GM19468 (cell line): ENCODE measurements around the gene ASMT.
"Not testable (repeated sequence)": the region's sequence is repeated elsewhere in the genome, so short reads cannot be mapped to it uniquely, and the experiment has no call there.

Source experiments
- ATAC-seq: cut with Tn5 transposase; IDR thresholded peaks from one replicate; pipeline ENCODE4 v1.9.1; 2021; ENCODE audit warnings: mild to moderate bottlenecking, moderate library complexity, moderate number of reproducible peaks; ENCODE audit not compliant: unreplicated experiment; ENCODE audit errors: extremely low read depth

ASMT gene

DNA sequence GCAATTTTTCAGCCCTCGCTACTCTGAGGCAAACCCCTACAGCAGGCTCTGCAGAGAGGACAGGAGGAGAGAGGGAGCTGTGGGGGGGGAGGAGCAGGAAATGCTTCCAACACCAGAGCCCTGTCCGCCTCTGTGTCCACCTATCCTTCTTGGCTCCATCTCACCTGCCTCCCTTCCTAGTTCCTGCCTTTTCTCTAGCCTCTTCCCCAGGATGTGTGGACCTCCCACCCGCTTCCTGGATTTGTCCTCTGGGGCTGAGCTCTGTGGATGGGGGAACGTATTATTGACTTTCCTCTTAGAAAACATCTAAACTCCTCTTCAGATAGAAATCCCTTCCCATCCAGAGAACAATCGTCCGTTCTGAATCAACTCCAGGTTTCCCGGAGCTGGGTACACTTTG, 14.4 kb downstream of the ASMT start:
- no peak for ATAC-seq

DNA sequence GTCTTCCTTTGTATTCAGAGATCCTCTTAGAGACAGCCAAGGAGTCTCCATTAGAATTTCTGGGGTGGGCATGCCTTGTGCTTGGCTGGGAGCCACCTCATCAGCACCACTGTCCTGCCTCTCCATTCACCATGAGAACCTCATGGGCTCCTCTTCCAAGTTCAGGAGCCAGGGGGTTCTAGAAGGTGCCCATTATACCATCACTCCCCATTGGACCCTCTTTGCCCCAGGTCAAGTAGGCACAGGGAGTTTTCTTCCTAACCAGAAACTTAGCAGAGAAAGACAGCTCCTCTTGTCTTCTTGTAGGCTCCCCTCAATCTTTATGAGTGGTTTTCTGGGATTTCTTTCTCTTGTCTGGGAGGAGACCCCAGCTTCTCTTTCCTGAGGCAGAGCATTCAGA, 31.1 kb downstream of the ASMT start:
- no peak for ATAC-seq

- no peak for ATAC-seq
Measured at GRCh38 chrX:1649621-1650020, 34.8 kb downstream of the ASMT start.

DNA sequence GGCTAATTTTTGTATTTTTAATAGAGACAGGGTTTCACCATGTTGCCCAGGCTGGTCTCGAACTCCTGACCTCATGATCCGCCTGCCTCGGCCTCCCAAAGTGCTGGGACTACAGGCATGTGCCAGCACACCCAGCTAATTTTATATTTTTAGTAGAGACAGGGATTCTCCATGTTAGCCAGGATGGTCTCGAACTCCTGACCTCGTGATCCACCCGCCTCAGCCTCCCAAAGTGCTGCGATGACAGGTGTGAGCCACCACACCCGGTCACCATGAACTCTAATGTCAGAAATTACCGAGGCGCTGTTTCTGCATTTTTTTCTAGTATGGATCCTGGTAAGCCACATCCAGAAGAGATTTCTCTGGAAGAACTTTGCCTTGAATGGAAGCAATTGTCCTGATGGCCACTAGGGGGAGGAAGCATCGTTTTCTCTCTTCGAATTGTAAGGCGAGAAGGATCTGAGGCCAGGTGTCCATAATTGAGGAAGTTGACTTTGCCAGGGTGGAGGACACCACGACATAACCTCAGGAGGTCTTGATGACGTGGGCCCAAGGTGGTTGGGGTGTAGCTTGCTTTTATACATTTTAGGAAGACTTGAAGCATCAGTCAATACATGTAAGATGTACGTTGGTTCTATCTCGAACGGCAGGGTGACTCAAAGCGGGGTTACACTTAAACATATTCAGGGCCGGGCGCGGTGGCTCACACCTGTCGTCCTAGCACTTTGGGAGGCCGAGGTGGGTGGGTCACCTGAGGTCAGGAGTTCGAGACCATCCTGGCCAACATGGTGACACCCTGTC, 37.4 kb downstream of the ASMT start:
- ATAC-seq = not testable (repeated sequence)

GRCh38 chrX:1656379-1656778, 41.5 kb downstream of the ASMT start:
- no peak for ATAC-seq

DNA sequence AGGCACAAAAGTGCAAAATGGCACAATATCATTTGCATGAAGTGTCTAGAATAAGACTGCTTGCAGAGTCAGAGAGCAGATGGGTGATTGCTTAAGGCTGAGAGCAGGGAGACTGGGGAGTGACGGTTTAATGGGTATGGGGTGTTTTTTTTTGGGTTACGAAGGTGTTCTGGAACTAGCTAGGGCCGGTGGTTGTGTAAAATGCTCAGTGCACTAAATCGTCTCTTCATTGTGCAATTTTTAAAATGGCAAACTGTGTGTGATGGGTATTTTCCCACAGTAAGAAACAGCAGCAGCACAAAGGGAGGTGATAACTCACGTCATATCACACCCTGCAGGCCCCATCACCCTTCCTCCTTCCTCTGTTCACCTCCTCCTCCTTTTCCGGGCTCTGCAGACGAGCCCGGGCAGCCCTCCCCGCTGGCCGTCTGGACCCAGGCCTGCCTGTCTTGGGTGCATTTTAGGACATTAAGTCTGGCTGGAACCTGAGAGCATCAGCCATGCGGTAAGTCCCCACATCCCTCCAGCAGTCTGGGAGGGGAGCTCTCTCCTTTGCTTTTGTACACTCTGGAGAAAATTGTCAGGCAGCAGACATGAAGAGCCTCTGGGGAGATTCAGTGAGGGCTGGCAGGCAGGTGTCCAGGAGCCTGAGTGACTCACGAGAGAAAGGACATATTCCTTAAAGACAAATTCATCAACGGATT, 42.7 kb downstream of the ASMT start:
- no peak for ATAC-seq

GRCh38 chrX:1658071-1658491, 43.2 kb downstream of the ASMT start:
- ATAC-seq = no peak

DNA sequence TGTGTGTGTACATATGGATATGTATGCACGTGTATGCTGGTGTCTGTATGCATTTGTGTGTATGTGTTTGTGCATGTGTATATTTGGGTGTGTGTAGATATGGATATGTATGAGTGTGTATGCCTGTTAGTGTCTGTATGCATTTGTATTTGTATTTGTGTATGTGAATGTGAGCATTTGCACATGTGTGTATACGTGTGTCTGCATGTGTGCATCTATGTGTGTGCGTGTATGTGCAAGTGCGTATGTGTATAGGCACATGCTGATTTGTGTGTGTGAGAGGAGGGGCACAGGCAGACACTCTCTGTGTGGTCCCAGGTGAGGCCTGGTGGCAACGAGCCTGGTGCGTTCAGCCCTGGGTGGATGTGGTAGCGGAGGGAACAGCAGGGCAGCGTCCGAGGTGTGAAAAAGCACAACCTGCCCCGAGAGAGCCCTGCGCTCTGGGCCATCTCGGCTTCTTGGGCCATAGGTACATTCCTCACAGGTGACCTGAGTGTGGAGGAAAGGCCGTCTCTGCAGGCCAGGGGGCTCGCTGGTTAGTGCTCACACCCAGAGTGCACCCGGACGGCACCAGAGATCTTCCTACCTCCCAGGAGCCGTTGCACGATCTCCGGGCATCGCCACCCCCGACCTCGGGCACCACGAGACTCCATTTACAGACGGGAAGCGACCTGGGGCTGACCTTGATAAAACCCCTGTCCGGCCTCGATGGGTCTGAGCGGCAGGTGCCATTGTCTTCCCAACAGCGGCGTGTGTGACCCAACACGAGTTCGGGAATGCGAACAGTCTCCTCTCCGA, 45.0 kb downstream of the ASMT start:
- no peak for ATAC-seq

- ATAC-seq = peak; percentile 81
Measured at GRCh38 chrX:1661048-1661921, 46.4 kb downstream of the ASMT start.

DNA sequence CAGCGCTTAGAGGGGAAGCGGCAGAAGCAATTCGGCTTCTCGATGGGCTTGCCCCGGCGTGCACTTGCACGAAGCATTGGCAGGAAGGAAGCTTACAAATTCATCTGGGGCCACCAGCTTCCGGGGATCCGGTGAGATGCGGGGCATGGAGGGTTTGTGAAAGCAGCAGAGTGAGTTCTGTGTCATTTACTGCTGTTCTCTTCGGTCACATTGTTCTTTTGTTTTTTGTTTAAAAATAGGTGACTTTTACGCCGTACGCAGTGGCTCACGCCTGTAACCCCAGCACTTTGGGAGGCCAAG, 47.0 kb downstream of the ASMT start:
- ATAC-seq = no peak

DNA sequence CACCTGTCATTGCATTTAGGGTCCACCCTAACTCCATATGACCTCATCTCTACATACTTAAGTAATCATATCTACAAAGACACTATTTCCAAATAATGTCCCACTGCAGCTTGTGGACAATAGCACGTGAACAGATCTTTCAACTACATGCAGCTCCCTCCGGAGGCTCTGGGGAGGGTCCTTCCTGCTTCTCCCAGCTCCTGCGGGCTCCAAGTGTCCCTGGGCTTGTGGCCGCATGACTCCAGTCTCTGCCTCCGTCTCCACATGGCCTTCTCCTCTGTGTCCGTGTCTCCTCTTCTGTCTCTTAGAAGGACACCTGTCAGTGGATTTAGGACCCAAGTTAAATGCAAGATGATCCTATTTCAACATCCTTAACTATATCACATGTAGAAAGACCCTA, 52.7 kb downstream of the ASMT start:
- no peak for ATAC-seq

- no peak for ATAC-seq
Measured at GRCh38 chrX:1673337-1673736, 58.5 kb downstream of the ASMT start.

DNA sequence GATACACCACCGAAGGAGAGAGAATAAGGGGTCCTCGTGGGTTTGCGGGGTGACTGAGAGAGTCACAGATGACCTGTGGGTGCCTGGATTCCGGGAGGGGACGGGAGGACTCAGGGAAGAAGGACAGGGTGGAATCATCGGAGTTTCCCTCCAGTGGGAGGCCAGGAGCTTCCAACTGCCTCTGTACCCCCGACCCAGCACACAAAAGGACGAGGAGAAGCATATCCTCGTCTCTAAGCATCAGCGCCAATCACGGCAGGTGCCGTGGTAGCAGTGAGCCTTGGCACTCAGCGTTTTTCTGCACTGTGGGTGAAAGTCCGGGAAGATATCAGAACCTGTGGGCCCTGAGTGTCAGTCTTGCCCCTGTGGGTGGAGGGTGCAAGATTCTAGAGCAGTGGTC, 62.0 kb downstream of the ASMT start:
- ATAC-seq = no peak

DNA sequence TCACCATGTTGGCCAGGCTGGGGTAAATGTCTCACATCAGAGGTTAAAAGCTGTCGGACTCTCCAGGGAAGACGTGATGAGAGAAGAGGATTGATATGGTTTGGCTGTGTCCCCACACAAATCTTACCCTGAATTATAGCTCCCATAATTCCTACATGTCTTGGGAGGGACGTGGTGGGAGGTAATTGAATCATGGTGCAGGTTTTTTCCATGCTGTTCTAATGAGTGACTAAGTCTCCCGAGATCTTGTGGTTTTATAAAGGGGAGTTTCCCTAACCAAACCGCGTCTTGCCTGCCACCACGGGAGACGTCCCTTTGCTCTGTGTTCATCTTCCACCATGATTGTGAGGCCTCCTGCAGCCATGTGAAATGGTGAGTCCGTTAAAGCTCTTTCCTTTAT, 64.4 kb downstream of the ASMT start:
- no peak for ATAC-seq

DNA sequence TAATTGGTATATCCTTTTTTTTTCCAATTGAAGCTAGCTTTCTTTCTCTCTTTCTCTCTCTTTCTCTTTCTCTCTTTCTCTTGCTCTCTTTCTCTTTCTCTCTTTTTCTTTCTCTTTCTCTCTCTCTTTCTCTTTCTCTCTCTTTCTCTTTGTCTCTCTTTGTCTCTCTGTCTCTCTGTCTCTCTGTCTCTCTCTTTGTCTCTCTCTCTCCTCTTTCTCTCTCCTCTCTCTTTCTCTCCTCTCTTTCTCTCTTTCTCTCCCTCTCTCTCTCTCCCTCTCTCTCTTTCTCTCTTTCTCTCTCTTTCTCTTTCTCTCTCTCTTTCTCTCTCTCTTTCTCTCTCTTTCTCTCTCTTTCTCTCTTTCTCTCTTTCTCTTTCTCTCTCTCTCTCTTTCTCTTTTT, 66.6 kb downstream of the ASMT start:
- no peak for ATAC-seq

DNA sequence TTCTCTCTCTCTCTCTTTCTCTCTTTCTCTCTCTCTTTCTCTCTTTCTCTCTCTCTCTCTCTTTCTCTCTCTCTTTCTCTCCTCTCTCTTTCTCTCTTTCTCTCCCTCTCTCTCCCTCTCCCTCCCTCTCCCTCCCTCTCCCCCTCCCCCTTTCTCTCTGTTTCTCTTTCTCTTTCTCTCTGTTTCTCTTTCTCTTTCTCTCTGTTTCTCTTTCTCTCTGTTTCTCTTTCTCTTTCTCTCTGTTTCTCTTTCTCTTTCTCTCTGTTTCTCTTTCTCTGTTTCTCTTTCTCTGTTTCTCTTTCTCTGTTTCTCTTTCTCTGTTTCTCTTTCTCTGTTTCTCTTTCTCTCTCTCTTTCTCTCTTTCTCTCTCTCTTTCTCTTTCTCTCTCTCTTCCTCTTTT, 67.0 kb downstream of the ASMT start:
- ATAC-seq = not testable (repeated sequence)

- ATAC-seq = not testable (repeated sequence)
Measured at GRCh38 chrX:1682501-1682900, 67.6 kb downstream of the ASMT start.

DNA sequence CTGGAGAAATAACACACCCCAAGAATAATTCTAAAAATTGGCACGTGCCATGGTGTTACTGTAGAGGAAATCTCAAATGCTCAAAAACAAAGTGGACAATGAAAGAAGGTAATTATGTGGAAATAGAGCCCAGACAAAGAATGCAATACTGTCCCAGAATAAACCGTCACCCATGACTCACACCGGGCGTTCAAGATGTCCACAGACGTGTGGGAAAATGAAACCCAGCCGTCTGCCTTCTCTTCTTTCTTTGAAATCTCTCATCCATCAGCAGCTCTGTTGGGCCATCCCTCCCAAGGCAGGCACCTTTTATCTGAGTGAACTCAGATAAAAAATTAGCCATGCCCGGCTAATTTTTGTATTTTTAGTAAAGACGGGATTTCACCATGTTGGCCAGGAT, 70.0 kb downstream of the ASMT start:
- ATAC-seq = not testable (repeated sequence)

DNA sequence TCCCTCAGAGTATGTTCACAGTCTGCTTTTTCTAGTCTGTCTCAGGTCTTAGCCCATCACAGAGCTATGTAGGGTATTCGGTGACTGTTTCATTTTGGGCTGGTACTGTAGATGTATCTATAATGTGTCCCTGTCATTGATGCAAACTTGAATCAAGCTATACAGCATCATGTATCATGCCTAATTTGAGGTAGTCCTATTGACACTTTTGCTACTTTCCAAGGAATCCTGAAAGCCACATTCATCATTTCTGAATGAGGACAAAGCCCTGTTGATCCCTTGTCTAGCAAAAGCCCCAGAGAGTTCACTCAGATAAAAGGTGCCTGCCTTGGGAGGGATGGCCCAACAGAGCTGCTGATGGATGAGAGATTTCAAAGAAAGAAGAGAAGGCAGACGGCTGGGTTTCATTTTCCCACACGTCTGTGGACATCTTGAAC, 70.6 kb downstream of the ASMT start:
- ATAC-seq = not testable (repeated sequence)

GRCh38 chrX:1686642-1687041, 71.8 kb downstream of the ASMT start:
- no peak for ATAC-seq
